ENCODE measurements around the gene CCDC141. TPM values are rescaled to one million over a fixed set of nuclear protein-coding genes. Genes with fewer than 3 reads are reported as not detected.

The CCDC141 gene
- total RNA-seq, 4 donors from 2014 or later = 1.6 to 10.3 (median 5.3) TPM

GRCh38 chr2:178860551-178860950 lies 189.4 kb downstream of the CCDC141 start:
- TF ChIP-seq EP300 (IDR thresholded peaks at IDR 0.05) (no peak), POLR2A (IDR thresholded peaks at IDR 0.05) (no peak), CTCF (IDR thresholded peaks at IDR 0.05) (peak; percentile 26 to 70 (median 42)), POLR2AphosphoS5 (IDR thresholded peaks at IDR 0.05) (peak; percentile 52)
- no peaks in the 10 kb centered on the region for H3K9me3 ChIP-seq
- H3K4me1 ChIP-seq = peaks cover 8 to 61% (median 14%) of the 10 kb centered on the region in 3 donors
- H3K27ac ChIP-seq = peak overlapping the region in 1 of 4 donors; percentile 69
- H3K36me3 ChIP-seq = no peaks in the 10 kb centered on the region
- no peaks in the 10 kb centered on the region for H3K27me3 ChIP-seq
- no peak overlapping the region for H3K4me3 ChIP-seq
- WGBS, 2 donors (ENCODE audit: low coverage in 1 of 2) = 10 to 27% methylated on average over 2 to 3 of the region's 3 CpGs
- ATAC-seq = peak; percentile 52

GRCh38 chr2:178859730-178860129 lies 190.2 kb downstream of the CCDC141 start:
- WGBS, 2 donors (ENCODE audit: low coverage in 1 of 2) = 10 to 13% methylated on average over 2 of the region's 2 CpGs
- no peaks in the 10 kb centered on the region for H3K27me3 ChIP-seq
- H3K9me3 ChIP-seq = no peaks in the 10 kb centered on the region
- no peak overlapping the region for H3K4me3 ChIP-seq
- H3K36me3 ChIP-seq = no peaks in the 10 kb centered on the region
- H3K27ac ChIP-seq = peak overlapping the region in 3 of 4 donors; percentile 28 to 39 (median 32)
- peaks cover 8 to 53% (median 14%) of the 10 kb centered on the region in 3 donors for H3K4me1 ChIP-seq
- ATAC-seq = no peak
- TF ChIP-seq EP300 (IDR thresholded peaks at IDR 0.05) = no peak
- no peak for TF ChIP-seq CTCF (IDR thresholded peaks at IDR 0.05)
- no peak for TF ChIP-seq POLR2A (IDR thresholded peaks at IDR 0.05)
- no peak for TF ChIP-seq POLR2AphosphoS5 (IDR thresholded peaks at IDR 0.05)

GRCh38 chr2:178858896-178859625 lies 190.9 kb downstream of the CCDC141 start:
- no peak for TF ChIP-seq POLR2A (IDR thresholded peaks at IDR 0.05)
- TF ChIP-seq EP300 (IDR thresholded peaks at IDR 0.05) = no peak
- no peak for TF ChIP-seq CTCF (IDR thresholded peaks at IDR 0.05)
- no peak for TF ChIP-seq POLR2AphosphoS5 (IDR thresholded peaks at IDR 0.05)
- Histone ChIP-seq H3K9me3 (no peaks in the 10 kb centered on the region), H3K36me3 (no peaks in the 10 kb centered on the region), H3K27me3 (no peaks in the 10 kb centered on the region), H3K4me3 (no peak overlapping the region), H3K27ac (peak overlapping the region in 3 of 4 donors; percentile 1 to 34 (median 28)), H3K4me1 (peaks cover 8 to 47% (median 8%) of the 10 kb centered on the region in 3 donors)
- 45 to 51% methylated on average over 3 to 4 of the region's 4 CpGs for WGBS, 2 donors (ENCODE audit: low coverage in 1 of 2)
- ATAC-seq = no peak

DNA sequence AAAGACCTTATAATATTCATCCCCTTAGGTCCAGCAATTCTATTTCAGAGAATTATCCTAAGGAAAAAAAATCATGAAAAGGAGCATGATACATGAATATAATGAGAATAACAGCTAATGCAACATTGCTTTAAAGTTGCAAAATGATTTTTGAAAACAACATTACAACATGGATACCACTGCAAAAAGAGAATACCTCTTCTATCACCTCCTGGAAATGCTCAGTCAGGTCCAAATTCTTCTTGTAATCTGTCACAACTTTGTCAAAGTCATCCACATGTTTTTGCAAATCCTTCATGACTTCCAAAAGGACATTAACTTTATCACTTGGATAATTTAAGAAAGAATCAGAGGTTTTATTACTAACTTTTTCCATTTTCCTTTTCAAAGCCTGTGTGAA lies 194.8 kb downstream of the CCDC141 start:
- ATAC-seq = no peak
- no peak for TF ChIP-seq POLR2AphosphoS5 (IDR thresholded peaks at IDR 0.05)
- Histone ChIP-seq H3K9me3 (no peaks in the 10 kb centered on the region), H3K27me3 (no peaks in the 10 kb centered on the region), H3K27ac (no peak overlapping the region), H3K4me1 (peaks cover 4 to 21% (median 5%) of the 10 kb centered on the region in 3 donors), H3K36me3 (no peaks in the 10 kb centered on the region), H3K4me3 (no peak overlapping the region)

DNA sequence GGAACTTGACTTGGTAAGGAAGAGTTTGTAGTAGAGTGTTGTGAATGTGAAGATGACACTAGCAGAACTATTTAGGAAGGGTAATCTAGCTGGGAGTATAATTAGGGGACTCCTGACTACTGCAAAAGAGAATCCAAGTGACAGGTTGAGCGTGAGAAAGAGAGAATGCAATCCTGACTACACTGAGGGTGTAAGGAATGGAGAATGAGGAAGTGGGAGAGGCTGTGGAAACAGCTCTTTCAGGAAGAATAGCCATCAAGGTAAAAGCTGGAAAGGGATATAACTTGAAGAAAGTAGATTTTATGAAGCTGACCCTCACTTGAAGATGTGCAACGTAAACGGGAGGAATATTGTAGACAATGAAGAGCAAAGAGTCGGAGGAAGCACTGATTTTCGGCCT lies 201.6 kb downstream of the CCDC141 start:
- Histone ChIP-seq H3K4me3 (no peak overlapping the region), H3K9me3 (no peaks in the 10 kb centered on the region), H3K4me1 (peaks cover 9 to 41% (median 18%) of the 10 kb centered on the region in 3 donors), H3K36me3 (no peaks in the 10 kb centered on the region), H3K27me3 (no peaks in the 10 kb centered on the region), H3K27ac (no peak overlapping the region)
- WGBS, 2 donors (ENCODE audit: low coverage in 1 of 2) = 98 to 99% methylated on average over 5 of the region's 5 CpGs
- TF ChIP-seq CTCF (IDR thresholded peaks at IDR 0.05) = no peak
- no peak for TF ChIP-seq POLR2A (IDR thresholded peaks at IDR 0.05)
- no peak for TF ChIP-seq POLR2AphosphoS5 (IDR thresholded peaks at IDR 0.05)
- no peak for TF ChIP-seq EP300 (IDR thresholded peaks at IDR 0.05)
- ATAC-seq = no peak
